OCI-LY7 (cell line): ENCODE results near the gene FSIP1.

ENCODE experiments used
- EZH2phosphoT487 ChIP-seq: fragments of 200-600 bp; sonication (generic); IDR thresholded peaks from 2 replicates; pipeline ENCODE4 v1.6.1; 2018; ENCODE audit warnings: low read depth, borderline replicate concordance, mild to moderate bottlenecking, mixed run types, antibody characterized with exemption, low read length, moderate library complexity, mixed read lengths
- TF ChIP-seq, protein P1 (sequence below): fragments of 200-600 bp; sonication (generic); conservative IDR thresholded peaks from 2 replicates; pipeline ENCODE4 v1.5.1; 2014; ENCODE audit warnings: mild to moderate bottlenecking, antibody characterized with exemption, low read length, moderate library complexity, mixed read lengths

DNA sequence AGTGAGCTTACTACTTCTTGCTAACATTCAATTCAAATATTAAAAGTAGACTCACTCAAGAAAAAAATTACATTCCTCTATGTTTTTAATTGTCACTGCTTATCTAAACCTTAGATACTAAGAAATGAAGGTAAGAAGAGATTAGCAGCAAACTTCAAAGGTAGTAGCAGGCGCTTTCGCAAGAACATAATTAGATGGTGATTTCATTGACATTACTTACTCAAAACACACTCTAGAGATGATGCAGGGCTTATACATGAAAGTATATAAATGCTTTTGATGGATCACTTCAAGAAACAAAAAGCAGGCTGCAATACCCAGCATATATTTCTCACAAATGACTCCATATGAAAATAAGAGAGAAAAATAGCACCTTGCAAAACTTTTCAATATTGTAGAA is 86.8 kb downstream of the FSIP1 start:
- TF ChIP-seq, protein P1, sequence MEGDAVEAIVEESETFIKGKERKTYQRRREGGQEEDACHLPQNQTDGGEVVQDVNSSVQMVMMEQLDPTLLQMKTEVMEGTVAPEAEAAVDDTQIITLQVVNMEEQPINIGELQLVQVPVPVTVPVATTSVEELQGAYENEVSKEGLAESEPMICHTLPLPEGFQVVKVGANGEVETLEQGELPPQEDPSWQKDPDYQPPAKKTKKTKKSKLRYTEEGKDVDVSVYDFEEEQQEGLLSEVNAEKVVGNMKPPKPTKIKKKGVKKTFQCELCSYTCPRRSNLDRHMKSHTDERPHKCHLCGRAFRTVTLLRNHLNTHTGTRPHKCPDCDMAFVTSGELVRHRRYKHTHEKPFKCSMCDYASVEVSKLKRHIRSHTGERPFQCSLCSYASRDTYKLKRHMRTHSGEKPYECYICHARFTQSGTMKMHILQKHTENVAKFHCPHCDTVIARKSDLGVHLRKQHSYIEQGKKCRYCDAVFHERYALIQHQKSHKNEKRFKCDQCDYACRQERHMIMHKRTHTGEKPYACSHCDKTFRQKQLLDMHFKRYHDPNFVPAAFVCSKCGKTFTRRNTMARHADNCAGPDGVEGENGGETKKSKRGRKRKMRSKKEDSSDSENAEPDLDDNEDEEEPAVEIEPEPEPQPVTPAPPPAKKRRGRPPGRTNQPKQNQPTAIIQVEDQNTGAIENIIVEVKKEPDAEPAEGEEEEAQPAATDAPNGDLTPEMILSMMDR: no peak
- TF ChIP-seq EZH2phosphoT487: no peak
